Kidney capillary endothelial cell (primary cell): ENCODE results near the gene EPM2A.

Experiments used
- DNase-seq: peaks from one replicate; pipeline ENCODE4 v3.0.0-alpha.2; 2018; ENCODE audit warnings: low spot score

The EPM2A gene

DNA sequence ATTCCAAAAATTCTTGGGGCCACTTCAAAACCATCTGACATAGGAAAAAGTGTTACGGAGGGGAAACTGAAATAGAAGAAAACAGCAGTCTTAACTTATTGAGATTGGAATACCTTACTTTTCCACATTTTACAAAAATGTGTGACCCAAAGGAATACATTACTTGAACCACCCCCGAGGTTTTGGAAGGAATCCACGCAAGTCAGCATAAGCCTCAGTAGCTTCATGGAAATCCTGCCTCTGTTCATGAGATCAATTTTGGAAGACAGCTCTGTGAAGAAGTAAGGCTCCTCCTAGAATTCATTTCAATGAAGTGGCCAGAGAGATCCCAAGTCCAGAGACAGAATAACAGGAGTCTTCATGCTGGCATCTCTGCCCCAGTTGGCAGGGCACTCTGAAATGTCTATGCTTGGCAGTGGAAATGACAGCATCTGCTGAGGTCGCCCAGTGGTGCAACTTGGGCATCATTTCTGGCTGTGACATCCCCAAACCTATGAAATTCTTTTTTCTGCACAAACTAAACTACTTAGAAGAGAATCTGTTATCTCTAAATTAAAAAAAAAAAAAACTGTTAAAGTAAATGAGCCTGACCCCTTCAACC is 132.5 kb downstream of the EPM2A start:
- no peak for DNase-seq

DNA sequence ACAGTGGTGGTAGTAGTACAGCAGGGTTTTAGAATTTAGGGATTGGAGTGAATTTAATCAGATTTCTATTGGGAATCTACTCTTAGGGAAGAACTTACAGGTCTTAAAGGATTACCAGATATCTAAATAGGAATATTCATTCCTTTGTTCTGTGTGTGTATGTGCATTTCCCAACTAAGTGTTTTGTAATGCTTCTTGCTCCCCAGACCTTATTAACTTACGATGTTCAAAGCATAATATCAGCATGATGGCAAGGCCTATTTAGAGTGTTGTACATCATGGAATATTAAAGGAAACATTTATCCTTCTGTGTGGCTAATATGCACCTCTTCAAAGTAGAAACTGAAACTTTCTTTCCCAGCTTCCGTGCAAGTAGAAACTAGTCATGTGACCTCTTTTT is 133.9 kb downstream of the EPM2A start:
- no peak for DNase-seq

DNA sequence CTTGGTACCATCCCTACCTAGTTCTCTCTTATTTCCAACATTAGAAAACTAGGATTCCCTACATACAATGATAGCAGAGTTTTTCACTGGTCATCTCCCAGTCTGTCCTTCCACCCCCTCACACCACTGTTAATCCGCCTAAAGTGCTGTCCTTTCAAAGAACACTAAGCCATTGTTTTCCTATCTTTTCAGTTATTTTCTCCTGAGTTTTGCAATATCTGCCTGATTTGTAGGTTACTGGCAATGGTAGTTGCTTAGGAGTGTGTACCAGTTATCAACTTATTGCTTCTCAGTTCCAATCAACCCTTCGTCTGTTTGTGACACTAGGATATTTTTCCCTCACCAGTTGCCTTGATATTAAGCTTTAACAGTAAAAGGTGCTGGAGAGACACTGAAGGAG is 135.0 kb downstream of the EPM2A start:
- DNase-seq: no peak

DNA sequence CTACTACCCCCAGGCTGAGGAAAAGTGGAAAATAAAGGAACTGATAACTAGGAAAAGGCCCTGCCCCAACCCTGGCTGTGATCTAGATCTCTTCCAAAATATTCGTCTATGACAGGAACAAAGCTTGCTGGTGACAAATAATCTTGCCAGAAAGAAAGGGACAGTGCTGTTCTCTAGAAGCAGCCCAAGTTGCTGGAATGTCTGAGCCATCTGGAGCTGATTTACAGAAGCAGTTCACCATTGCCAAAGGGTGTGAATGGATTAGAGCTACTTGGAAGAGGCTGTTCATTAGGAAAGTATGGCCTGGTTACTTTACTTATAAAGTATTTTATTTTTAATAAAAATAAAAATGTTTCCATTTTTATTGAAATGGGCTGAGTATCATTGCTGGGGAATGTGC is 146.3 kb downstream of the EPM2A start:
- no peak for DNase-seq

DNA sequence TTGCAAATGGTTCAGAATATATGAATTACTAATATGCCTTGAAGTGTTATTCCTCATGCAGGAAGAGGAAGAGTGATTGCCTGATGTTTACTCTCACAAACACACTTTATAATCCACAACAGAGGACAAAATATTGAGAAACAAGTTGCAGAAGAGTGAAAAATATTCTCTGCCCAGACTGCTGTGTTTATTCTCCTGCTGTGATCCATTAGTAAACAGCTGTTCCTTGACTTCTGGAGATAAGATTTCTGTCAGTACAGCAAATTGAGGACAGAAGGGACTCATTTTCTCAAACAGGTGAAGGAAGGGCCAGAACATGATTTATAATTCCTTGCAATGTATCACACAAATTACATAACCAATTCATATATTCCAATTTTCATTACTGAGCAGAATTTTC is 148.0 kb downstream of the EPM2A start:
- DNase-seq: no peak

DNA sequence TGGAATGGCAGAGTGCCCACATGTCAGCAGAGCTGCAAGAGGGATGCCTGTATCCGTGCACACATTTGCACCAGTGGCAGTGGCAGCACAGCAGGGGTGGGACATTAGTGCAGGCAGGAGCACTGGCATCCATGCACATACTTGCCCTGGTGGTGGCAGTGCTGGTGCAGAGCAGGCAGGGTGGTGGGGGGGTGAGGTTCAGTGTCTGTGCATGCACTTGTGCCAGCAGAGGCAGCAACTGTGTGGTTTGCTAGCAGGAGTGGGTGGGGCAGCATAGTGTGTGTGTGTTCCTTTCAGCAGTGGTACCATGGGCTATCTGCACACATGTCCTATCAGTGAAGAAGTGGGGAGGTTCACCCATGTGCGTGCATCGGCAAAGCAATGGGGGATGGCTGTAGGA is 151.6 kb downstream of the EPM2A start:
- no peak for DNase-seq
